Measurements from ENCODE around the gene CPT1A.

- TF ChIP-seq POLR2A (IDR thresholded peaks at IDR 0.05), result no peak
- TF ChIP-seq CTCF (IDR thresholded peaks at IDR 0.05), result no peak
Observed at GRCh38 chr11:68763181-68763721, 78.5 kb downstream of the CPT1A start.

All from testis (tissue), 2 donors.